ENCODE measurements around the gene ZMYND8.

GRCh38 chr20:47351643-47352331 lies 4.7 kb downstream of the ZMYND8 start:
- TF ChIP-seq CTCF (IDR thresholded peaks at IDR 0.05; ENCODE audit: borderline replicate concordance, extremely low read depth, low read length, poor library complexity, severe bottlenecking) (no peak), EZH2 (IDR thresholded peaks at IDR 0.05; ENCODE audit: borderline replicate concordance, low read depth, low read length, severe bottlenecking) (no peak)

All from DND-41 (cell line).